Spleen (tissue), 7 donors: ENCODE results near the gene RAMP3.

Experiments used
- CTCF ChIP-seq, 11 experiments: fragments of 200-600 bp in 7 of 11; fragments of 450-650 bp in 4 of 11; sonication (generic) in 4 of 11; IDR thresholded peaks in 8 of 11; conservative IDR thresholded peaks in 3 of 11; 1 replicate in 7 of 11; 2 replicates in 4 of 11; pipeline versions ENCODE4 v1.4.0 to v1.8.0; 2016 to 2021; ENCODE audit warnings: antibody characterized with exemption in 11 of 11, inconsistent platforms in 4 of 11, mild to moderate bottlenecking in 1 of 11
- POLR2A ChIP-seq, 3 donors: fragments of 450-650 bp; IDR thresholded peaks; one replicate each; pipeline ENCODE4 v1.5.1; 2017; ENCODE audit warnings: antibody characterized with exemption in 3 of 3, mild to moderate bottlenecking in 1 of 3
- donor health status: DM: no; HTN: no; CAD: no; lungs with moderate emphysema.
- donor health status: DM: no; HTN: no; CAD: no.
- donor health status: DM: no; HTN: no; CAD: no.

- TF ChIP-seq CTCF (IDR thresholded peaks at IDR 0.05 in 8 of 11, conservative IDR thresholded peaks at IDR 0.05 in 3 of 11) (peak; percentile 65 to 92 (median 87)), POLR2A (IDR thresholded peaks at IDR 0.05) (no peak)
Observed at GRCh38 chr7:45136106-45137060, 21.2 kb upstream of the RAMP3 start.
